ENCODE results near the gene GRIA4.

GRCh38 chr11:105923252-105923651 is 313.4 kb downstream of the GRIA4 start:
- no peak for TF ChIP-seq ZBTB33 (IDR thresholded peaks at IDR 0.05)
- TF ChIP-seq TAF1 (conservative IDR thresholded peaks at IDR 0.05) = no peak
- TF ChIP-seq, protein P1, sequence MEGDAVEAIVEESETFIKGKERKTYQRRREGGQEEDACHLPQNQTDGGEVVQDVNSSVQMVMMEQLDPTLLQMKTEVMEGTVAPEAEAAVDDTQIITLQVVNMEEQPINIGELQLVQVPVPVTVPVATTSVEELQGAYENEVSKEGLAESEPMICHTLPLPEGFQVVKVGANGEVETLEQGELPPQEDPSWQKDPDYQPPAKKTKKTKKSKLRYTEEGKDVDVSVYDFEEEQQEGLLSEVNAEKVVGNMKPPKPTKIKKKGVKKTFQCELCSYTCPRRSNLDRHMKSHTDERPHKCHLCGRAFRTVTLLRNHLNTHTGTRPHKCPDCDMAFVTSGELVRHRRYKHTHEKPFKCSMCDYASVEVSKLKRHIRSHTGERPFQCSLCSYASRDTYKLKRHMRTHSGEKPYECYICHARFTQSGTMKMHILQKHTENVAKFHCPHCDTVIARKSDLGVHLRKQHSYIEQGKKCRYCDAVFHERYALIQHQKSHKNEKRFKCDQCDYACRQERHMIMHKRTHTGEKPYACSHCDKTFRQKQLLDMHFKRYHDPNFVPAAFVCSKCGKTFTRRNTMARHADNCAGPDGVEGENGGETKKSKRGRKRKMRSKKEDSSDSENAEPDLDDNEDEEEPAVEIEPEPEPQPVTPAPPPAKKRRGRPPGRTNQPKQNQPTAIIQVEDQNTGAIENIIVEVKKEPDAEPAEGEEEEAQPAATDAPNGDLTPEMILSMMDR (IDR thresholded peaks at IDR 0.05; ENCODE audit: low read depth, low read length, missing input control) = no peak
- no peak for TF ChIP-seq JUND (IDR thresholded peaks at IDR 0.05)
- no peak for TF ChIP-seq YY1 (IDR thresholded peaks at IDR 0.05)
- TF ChIP-seq MAX (IDR thresholded peaks at IDR 0.05) = no peak
- TF ChIP-seq HNF4A (conservative IDR thresholded peaks at IDR 0.05) = no peak
- no peak for TF ChIP-seq SP1 (IDR thresholded peaks at IDR 0.05)
- no peak for TF ChIP-seq FOXA1 (IDR thresholded peaks at IDR 0.05)
- TF ChIP-seq RAD21 (IDR thresholded peaks at IDR 0.05) = no peak
- TF ChIP-seq, protein P2, sequence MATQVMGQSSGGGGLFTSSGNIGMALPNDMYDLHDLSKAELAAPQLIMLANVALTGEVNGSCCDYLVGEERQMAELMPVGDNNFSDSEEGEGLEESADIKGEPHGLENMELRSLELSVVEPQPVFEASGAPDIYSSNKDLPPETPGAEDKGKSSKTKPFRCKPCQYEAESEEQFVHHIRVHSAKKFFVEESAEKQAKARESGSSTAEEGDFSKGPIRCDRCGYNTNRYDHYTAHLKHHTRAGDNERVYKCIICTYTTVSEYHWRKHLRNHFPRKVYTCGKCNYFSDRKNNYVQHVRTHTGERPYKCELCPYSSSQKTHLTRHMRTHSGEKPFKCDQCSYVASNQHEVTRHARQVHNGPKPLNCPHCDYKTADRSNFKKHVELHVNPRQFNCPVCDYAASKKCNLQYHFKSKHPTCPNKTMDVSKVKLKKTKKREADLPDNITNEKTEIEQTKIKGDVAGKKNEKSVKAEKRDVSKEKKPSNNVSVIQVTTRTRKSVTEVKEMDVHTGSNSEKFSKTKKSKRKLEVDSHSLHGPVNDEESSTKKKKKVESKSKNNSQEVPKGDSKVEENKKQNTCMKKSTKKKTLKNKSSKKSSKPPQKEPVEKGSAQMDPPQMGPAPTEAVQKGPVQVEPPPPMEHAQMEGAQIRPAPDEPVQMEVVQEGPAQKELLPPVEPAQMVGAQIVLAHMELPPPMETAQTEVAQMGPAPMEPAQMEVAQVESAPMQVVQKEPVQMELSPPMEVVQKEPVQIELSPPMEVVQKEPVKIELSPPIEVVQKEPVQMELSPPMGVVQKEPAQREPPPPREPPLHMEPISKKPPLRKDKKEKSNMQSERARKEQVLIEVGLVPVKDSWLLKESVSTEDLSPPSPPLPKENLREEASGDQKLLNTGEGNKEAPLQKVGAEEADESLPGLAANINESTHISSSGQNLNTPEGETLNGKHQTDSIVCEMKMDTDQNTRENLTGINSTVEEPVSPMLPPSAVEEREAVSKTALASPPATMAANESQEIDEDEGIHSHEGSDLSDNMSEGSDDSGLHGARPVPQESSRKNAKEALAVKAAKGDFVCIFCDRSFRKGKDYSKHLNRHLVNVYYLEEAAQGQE (IDR thresholded peaks at IDR 0.05) = no peak
- TF ChIP-seq GABPA (IDR thresholded peaks at IDR 0.05 in 1 of 2, conservative IDR thresholded peaks at IDR 0.05 in 1 of 2) = no peak

Measured in liver (tissue), 3 donors.